Measurements from ENCODE around the gene RNF5. TPM values are rescaled to one million over a fixed set of nuclear protein-coding genes. Genes with fewer than 3 reads are reported as not detected.
A peak's percentile ranks its signal among the peaks of the same experiment; 100 is the strongest.

RNF5 gene
- total and polyA plus RNA-seq, 9 of the 15 experiments (the other 6 are each of a cell fraction or from before 2014, with no cell fraction given): 62.2 to 245 (median 129) TPM

DNA sequence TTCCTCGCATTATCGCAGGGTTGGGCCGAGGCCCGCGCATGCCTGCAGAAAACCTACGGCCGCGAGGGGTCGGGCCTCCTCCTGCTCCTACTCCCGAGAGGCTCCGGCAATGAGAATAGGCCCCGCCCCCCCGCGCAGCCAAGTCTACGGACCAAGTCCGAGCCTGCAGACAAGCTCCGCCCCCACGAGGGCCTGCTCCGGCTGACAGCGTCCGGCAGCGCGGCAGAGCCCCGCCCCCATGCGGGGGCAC lies 17.4 kb downstream of the RNF5 start (continued):
- TF ChIP-seq MAZ (CRISPR knock-in tag; conservative IDR thresholded peaks at IDR 0.05 in 1 of 2, IDR thresholded peaks at IDR 0.05 in 1 of 2): peak in 1 of 2 experiments; percentile 98; a peak in 2 of 4 replicates
- TF ChIP-seq ZNF584 (CRISPR knock-in tag; IDR thresholded peaks at IDR 0.05; ENCODE audit: low read depth): no peak
- TF ChIP-seq ZNF384 (IDR thresholded peaks at IDR 0.05; ENCODE audit: low read depth, low read length): peak; percentile 18; the same call in 1 of the 2 replicates
- TF ChIP-seq CTBP1 (IDR thresholded peaks at IDR 0.05; ENCODE audit: borderline replicate concordance): peak; percentile 54; the same call in 1 of the 2 replicates
- peak in 1 of 2 experiments; percentile 28; a peak in 1 of 4 replicates for TF ChIP-seq RCOR1 (IDR thresholded peaks at IDR 0.05; ENCODE audit: borderline replicate concordance in 1 of 2, low read depth in 2 of 2, low read length in 2 of 2)
- TF ChIP-seq ZKSCAN3 (CRISPR knock-in tag; IDR thresholded peaks at IDR 0.05): no peak
- no peak for TF ChIP-seq NR2C1 (IDR thresholded peaks at IDR 0.05)
- no peak for TF ChIP-seq NR2C1 (tag; IDR thresholded peaks at IDR 0.05)
- TF ChIP-seq ZNF445 (CRISPR knock-in tag; IDR thresholded peaks at IDR 0.05; ENCODE audit: low read depth): no peak
- TF ChIP-seq GTF2E2 (tag; IDR thresholded peaks at IDR 0.05): no peak
- TF ChIP-seq YY1 (IDR thresholded peaks at IDR 0.05; ENCODE audit: borderline replicate concordance in 1 of 3, control insufficient read depth in 1 of 3, extremely low read depth in 1 of 3, insufficient read depth in 3 of 3, insufficient read length in 1 of 3, insufficient replicate concordance in 2 of 3, low read depth in 1 of 3, low read length in 2 of 3): peak in 1 of 3 experiments; percentile 47
- peak; percentile 94; the same call in 1 of the 2 replicates for TF ChIP-seq RBM34 (IDR thresholded peaks at IDR 0.05; ENCODE audit: borderline replicate concordance, insufficient read depth, low read length)
- TF ChIP-seq MEIS2 (IDR thresholded peaks at IDR 0.05; ENCODE audit: partially characterized antibody): peak; percentile 92
- TF ChIP-seq KDM4B (IDR thresholded peaks at IDR 0.05; ENCODE audit: borderline replicate concordance in 2 of 2, low read depth in 1 of 2): 0 out of 4 replicates have a peak, but pooled peaks of 1 of the 2 experiments have one; percentile 65
- TF ChIP-seq, protein P1, sequence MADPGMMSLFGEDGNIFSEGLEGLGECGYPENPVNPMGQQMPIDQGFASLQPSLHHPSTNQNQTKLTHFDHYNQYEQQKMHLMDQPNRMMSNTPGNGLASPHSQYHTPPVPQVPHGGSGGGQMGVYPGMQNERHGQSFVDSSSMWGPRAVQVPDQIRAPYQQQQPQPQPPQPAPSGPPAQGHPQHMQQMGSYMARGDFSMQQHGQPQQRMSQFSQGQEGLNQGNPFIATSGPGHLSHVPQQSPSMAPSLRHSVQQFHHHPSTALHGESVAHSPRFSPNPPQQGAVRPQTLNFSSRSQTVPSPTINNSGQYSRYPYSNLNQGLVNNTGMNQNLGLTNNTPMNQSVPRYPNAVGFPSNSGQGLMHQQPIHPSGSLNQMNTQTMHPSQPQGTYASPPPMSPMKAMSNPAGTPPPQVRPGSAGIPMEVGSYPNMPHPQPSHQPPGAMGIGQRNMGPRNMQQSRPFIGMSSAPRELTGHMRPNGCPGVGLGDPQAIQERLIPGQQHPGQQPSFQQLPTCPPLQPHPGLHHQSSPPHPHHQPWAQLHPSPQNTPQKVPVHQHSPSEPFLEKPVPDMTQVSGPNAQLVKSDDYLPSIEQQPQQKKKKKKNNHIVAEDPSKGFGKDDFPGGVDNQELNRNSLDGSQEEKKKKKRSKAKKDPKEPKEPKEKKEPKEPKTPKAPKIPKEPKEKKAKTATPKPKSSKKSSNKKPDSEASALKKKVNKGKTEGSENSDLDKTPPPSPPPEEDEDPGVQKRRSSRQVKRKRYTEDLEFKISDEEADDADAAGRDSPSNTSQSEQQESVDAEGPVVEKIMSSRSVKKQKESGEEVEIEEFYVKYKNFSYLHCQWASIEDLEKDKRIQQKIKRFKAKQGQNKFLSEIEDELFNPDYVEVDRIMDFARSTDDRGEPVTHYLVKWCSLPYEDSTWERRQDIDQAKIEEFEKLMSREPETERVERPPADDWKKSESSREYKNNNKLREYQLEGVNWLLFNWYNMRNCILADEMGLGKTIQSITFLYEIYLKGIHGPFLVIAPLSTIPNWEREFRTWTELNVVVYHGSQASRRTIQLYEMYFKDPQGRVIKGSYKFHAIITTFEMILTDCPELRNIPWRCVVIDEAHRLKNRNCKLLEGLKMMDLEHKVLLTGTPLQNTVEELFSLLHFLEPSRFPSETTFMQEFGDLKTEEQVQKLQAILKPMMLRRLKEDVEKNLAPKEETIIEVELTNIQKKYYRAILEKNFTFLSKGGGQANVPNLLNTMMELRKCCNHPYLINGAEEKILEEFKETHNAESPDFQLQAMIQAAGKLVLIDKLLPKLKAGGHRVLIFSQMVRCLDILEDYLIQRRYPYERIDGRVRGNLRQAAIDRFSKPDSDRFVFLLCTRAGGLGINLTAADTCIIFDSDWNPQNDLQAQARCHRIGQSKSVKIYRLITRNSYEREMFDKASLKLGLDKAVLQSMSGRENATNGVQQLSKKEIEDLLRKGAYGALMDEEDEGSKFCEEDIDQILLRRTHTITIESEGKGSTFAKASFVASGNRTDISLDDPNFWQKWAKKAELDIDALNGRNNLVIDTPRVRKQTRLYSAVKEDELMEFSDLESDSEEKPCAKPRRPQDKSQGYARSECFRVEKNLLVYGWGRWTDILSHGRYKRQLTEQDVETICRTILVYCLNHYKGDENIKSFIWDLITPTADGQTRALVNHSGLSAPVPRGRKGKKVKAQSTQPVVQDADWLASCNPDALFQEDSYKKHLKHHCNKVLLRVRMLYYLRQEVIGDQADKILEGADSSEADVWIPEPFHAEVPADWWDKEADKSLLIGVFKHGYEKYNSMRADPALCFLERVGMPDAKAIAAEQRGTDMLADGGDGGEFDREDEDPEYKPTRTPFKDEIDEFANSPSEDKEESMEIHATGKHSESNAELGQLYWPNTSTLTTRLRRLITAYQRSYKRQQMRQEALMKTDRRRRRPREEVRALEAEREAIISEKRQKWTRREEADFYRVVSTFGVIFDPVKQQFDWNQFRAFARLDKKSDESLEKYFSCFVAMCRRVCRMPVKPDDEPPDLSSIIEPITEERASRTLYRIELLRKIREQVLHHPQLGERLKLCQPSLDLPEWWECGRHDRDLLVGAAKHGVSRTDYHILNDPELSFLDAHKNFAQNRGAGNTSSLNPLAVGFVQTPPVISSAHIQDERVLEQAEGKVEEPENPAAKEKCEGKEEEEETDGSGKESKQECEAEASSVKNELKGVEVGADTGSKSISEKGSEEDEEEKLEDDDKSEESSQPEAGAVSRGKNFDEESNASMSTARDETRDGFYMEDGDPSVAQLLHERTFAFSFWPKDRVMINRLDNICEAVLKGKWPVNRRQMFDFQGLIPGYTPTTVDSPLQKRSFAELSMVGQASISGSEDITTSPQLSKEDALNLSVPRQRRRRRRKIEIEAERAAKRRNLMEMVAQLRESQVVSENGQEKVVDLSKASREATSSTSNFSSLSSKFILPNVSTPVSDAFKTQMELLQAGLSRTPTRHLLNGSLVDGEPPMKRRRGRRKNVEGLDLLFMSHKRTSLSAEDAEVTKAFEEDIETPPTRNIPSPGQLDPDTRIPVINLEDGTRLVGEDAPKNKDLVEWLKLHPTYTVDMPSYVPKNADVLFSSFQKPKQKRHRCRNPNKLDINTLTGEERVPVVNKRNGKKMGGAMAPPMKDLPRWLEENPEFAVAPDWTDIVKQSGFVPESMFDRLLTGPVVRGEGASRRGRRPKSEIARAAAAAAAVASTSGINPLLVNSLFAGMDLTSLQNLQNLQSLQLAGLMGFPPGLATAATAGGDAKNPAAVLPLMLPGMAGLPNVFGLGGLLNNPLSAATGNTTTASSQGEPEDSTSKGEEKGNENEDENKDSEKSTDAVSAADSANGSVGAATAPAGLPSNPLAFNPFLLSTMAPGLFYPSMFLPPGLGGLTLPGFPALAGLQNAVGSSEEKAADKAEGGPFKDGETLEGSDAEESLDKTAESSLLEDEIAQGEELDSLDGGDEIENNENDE (IDR thresholded peaks at IDR 0.05; ENCODE audit: low read depth, low read length): peak; percentile 56
- TF ChIP-seq RNF2 (IDR thresholded peaks at IDR 0.05): 0 out of 2 replicates have a peak, but pooled peaks have one; percentile 51
- TF ChIP-seq HMGN3 (IDR thresholded peaks at IDR 0.05; ENCODE audit: borderline replicate concordance, extremely low read depth, insufficient read length, low read depth, low read length): peak; percentile 99
- peak; percentile 43; the same call in 1 of the 2 replicates for TF ChIP-seq SMC3 (conservative IDR thresholded peaks at IDR 0.05; ENCODE audit: insufficient read depth, low read depth, low read length)

Data from K562 (cell line).